Stomach (tissue), 4 donors: Measurements from ENCODE around the gene CRYBG1.

Experiments
- EP300 ChIP-seq: sonication (generic); formaldehyde crosslinking; IDR thresholded peaks from one replicate; pipeline ENCODE4 v1.6.1; 2017; ENCODE audit warnings: antibody characterized with exemption
- POLR2A ChIP-seq, 4 donors: fragments of 450-650 bp; IDR thresholded peaks; one replicate each; pipeline ENCODE4 v1.6.1; 2016; ENCODE audit warnings: antibody characterized with exemption in 4 of 4, control low read depth in 2 of 4, mild to moderate bottlenecking in 1 of 4, moderate library complexity in 1 of 4
- TF ChIP-seq, protein P1 (sequence below), 7 experiments: fragments of 450-650 bp in 4 of 7; fragments of 200-600 bp in 3 of 7; sonication (generic) in 3 of 7; IDR thresholded peaks; one replicate each; pipeline ENCODE4 v1.5.1; 2016 to 2019; ENCODE audit warnings: antibody characterized with exemption in 7 of 7, control low read depth in 2 of 7, mild to moderate bottlenecking in 1 of 7

DNA sequence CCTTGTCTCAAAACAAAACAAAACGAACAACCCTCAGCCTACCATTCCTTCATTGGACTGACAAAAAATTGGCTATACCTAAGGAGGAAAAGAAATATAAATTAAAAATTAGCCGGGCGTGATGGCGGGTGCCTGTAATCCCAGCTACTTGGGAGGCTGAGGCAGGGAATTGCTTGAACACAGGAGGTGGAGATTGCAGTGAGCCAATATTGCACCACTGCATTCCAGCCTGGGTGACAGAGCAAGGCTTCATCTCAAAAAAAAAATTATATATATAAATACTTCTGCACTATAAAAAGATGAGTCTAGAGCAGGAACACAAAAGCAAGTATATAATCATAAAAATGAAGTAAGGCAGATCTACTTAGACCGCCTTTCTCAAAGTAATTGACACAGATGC lies 109.8 kb downstream of the CRYBG1 start:
- TF ChIP-seq EP300 (no peak), POLR2A (IDR thresholded peaks at IDR 0.05) (no peak)
- TF ChIP-seq, protein P1, sequence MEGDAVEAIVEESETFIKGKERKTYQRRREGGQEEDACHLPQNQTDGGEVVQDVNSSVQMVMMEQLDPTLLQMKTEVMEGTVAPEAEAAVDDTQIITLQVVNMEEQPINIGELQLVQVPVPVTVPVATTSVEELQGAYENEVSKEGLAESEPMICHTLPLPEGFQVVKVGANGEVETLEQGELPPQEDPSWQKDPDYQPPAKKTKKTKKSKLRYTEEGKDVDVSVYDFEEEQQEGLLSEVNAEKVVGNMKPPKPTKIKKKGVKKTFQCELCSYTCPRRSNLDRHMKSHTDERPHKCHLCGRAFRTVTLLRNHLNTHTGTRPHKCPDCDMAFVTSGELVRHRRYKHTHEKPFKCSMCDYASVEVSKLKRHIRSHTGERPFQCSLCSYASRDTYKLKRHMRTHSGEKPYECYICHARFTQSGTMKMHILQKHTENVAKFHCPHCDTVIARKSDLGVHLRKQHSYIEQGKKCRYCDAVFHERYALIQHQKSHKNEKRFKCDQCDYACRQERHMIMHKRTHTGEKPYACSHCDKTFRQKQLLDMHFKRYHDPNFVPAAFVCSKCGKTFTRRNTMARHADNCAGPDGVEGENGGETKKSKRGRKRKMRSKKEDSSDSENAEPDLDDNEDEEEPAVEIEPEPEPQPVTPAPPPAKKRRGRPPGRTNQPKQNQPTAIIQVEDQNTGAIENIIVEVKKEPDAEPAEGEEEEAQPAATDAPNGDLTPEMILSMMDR (IDR thresholded peaks at IDR 0.05) = no peak
